ENCODE data around the gene SLC3A2.

The SLC3A2 gene

DNA sequence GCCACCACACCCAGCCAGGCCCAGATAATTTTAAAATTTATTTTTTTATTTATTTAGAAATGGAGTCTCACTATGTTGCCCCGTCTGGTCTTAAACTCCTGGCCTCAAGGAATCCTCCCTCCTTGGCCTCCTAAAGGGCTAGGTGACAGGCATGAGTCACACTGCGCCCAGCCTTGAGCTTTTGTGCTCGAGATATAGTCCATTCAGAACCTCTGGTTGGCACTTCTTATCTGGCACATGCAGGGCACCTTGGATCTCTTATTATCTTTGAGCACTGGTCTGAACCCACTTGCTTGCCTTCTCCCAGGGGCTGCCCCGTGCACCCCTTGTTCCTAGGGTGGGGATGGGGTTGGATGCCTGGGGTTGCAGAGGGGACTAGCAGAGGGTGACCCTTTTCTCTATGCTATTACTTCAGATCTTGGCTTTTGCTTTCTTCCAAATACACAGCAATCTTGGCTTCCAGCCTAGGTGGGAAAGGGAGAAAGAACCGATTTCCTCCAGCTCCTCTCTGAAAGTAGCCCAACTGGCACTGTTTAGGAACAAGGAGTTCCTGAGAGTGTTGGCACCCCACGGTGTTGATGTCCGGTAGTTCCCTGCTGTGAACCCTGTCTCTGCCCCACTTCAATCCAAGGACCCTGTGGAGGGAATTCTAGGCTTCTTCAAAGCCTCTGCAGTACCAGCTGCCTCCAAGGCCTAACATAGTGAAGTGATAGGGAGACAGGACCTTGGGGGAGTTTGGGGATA lies 1.3 kb upstream of the SLC3A2 start:
- no peak for DNase-seq (ENCODE audit: low read depth)
- TF ChIP-seq, protein P1, sequence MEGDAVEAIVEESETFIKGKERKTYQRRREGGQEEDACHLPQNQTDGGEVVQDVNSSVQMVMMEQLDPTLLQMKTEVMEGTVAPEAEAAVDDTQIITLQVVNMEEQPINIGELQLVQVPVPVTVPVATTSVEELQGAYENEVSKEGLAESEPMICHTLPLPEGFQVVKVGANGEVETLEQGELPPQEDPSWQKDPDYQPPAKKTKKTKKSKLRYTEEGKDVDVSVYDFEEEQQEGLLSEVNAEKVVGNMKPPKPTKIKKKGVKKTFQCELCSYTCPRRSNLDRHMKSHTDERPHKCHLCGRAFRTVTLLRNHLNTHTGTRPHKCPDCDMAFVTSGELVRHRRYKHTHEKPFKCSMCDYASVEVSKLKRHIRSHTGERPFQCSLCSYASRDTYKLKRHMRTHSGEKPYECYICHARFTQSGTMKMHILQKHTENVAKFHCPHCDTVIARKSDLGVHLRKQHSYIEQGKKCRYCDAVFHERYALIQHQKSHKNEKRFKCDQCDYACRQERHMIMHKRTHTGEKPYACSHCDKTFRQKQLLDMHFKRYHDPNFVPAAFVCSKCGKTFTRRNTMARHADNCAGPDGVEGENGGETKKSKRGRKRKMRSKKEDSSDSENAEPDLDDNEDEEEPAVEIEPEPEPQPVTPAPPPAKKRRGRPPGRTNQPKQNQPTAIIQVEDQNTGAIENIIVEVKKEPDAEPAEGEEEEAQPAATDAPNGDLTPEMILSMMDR (IDR thresholded peaks at IDR 0.05; ENCODE audit: control insufficient read depth, extremely low read depth, insufficient read depth) = no peak
- no peak overlapping the region for H3K4me3 ChIP-seq (ENCODE audit: low read depth, low read length)

DNA sequence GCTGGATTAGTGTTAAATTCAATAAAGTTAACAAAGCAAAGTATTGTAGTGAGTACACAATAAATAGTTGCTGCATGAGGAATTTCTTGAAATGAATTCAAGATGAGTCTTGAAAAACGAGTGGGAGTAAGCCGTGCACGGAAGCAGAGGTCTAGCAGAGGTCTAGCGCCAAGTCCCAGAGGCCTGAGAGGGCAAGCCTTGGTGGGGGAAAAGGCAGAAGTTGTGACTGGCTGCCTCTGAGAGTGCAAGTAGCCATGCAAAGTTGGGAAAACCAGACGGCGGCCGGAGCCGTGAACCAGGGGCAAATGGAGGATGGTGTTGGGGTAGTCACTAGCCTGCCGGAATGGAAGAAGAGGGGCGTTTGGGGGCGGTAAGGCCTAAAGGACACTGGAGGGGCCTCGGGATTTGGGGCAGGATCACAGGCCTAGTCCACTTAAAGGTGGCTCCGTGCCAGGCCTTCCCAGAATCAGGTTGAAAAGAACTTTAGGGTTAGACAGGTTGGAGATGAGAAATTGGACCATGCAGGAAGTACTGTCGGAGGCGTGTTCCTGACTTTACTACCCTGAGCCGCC lies 379 bp upstream of the SLC3A2 start:
- H3K4me3 ChIP-seq (ENCODE audit: low read depth, low read length) = peak overlapping the region; percentile 79
- TF ChIP-seq, protein P1 (IDR thresholded peaks at IDR 0.05; ENCODE audit: control insufficient read depth, extremely low read depth, insufficient read depth) = no peak
- DNase-seq (ENCODE audit: low read depth) = no peak

DNA sequence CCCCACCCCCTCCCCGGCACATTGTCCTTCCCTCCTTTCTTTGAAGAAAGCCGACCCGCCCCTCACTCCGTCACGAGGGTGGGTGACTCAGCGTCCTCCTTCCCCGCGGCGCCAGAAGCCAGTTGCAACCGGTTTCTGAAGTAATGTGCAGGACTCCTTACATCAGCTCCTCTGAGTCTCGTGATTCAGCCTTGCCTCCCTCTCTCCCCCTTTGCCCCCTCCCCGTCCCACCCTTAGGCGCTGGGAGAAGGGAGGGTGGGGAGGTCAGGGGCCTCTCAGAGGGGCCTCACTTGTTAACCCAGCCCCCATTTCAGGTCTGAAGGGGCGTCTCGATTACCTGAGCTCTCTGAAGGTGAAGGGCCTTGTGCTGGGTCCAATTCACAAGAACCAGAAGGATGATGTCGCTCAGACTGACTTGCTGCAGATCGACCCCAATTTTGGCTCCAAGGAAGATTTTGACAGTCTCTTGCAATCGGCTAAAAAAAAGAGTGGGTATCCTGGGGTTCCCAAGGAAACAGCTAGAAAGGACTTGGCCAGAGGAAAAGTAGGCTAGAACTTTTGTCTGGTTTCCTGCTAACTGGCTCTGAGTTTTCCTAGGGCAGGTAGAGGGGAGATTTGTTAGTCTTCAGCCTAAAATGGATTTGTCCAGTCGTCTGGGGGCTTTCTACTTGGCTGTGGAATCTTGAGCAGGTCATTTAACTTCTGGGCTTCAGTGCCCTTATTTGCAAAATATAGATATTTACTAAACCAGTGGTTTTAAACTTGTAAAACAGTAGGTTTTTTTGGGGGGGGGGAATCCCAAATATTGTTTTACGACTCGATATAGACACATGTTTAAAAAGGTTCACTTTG lies 1.1 kb downstream of the SLC3A2 start:
- TF ChIP-seq, protein P1 (IDR thresholded peaks at IDR 0.05; ENCODE audit: control insufficient read depth, extremely low read depth, insufficient read depth) = no peak
- DNase-seq (ENCODE audit: low read depth) = peak; percentile 89
- H3K4me3 ChIP-seq (ENCODE audit: low read depth, low read length) = peak overlapping the region; percentile 79

DNA sequence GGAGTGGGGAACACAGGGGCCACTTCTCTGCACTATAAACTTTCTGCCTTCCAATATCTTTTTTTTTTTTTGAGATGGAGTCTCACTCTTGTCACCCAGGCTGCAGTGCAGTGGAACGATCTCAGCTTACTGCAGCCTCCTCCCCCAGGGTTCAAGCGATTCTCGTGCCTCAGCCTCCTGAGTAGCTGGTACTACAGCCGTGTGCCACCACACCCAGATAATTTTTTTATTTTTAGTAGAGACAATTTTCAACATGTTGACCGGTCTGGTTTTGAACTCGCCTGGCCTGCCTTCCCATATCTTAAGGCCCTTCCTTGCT lies 1.7 kb downstream of the SLC3A2 start:
- no peak for DNase-seq (ENCODE audit: low read depth)
- TF ChIP-seq, protein P1 (IDR thresholded peaks at IDR 0.05; ENCODE audit: control insufficient read depth, extremely low read depth, insufficient read depth) = no peak
- peak overlapping the region; percentile 79 for H3K4me3 ChIP-seq (ENCODE audit: low read depth, low read length)

DNA sequence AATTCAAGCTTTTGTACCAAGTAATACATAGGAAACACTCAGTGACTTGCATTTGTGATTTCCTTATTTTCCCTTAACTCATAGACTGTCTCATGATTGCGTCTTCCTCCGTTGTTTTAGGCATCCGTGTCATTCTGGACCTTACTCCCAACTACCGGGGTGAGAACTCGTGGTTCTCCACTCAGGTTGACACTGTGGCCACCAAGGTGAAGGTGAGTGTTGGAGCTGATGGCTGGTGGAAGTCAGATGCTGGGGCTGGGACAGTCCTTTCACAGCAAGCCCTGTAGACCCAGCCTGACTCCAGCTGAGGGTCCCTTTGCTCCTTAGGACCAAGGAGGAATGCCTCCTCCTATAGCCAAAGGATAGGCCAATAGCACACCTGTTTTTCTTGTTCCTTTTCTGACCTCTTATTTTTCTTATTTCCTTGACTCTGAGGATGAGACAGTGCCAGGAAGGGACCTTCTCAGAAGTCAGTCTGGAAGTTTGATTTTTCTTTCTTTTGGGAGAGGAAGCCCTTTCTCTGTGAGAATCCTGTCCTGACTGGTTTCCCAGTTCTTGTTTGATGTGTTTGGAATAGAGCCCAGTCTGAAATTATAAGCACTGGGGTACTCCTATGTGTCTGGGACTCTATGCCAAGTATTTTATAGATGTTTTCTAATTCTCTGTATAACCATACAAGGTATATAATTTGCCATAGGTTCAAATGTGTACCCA lies 2.2 kb downstream of the SLC3A2 start:
- TF ChIP-seq, protein P1 (IDR thresholded peaks at IDR 0.05; ENCODE audit: control insufficient read depth, extremely low read depth, insufficient read depth) = no peak
- H3K4me3 ChIP-seq (ENCODE audit: low read depth, low read length) = peak overlapping the region; percentile 79
- peak; percentile 83 for DNase-seq (ENCODE audit: low read depth)

DNA sequence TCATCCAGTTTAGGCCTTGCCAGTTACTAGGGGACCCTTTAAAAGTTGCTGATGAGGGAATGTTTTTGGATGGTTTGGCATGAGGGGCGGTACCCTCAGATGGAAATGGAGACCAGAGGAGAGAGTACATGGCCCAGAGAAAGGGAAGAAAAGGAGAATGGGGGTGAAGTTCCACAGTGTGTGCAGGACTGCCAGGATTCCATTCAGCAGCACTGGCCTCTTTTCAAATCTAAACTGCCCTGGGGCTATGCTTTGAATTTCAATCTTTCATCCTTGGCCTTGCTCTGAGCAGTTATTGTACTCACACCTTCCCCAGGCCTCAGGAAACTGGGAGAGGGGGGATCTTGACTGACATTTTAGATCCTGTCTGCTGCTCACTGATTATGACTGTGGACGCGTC lies 3.0 kb downstream of the SLC3A2 start:
- no peak for DNase-seq (ENCODE audit: low read depth)
- TF ChIP-seq, protein P1 (IDR thresholded peaks at IDR 0.05; ENCODE audit: control insufficient read depth, extremely low read depth, insufficient read depth) = no peak
- peak overlapping the region; percentile 79 for H3K4me3 ChIP-seq (ENCODE audit: low read depth, low read length)

Measured in LNCaP clone FGC (cell line).